ENCODE data around the gene UTP25.
"Not testable (repeated sequence)": the region's sequence is repeated elsewhere in the genome, so short reads cannot be mapped to it uniquely, and the experiment has no call there.

The UTP25 gene

GRCh38 chr1:209876078-209876800, 48.5 kb downstream of the UTP25 start:
- no peak for DNase-seq

GRCh38 chr1:209877087-209877764, 49.5 kb downstream of the UTP25 start:
- no peak for DNase-seq

GRCh38 chr1:209878964-209879363, 51.2 kb downstream of the UTP25 start:
- DNase-seq, result no peak

GRCh38 chr1:209879539-209879938, 51.8 kb downstream of the UTP25 start:
- peak; percentile 50 for DNase-seq

- no peak for DNase-seq
These were observed 52.3 kb downstream of the UTP25 start for GRCh38 chr1:209880031-209880430.

- DNase-seq, result no peak
These were observed 53.8 kb downstream of the UTP25 start for GRCh38 chr1:209881619-209882018.

- no peak for DNase-seq
These were observed 54.5 kb downstream of the UTP25 start for GRCh38 chr1:209882286-209882685.

GRCh38 chr1:209882942-209883340, 55.2 kb downstream of the UTP25 start:
- DNase-seq, result no peak

GRCh38 chr1:209883341-209883971, 55.7 kb downstream of the UTP25 start:
- peak; percentile 78 for DNase-seq

GRCh38 chr1:209884249-209884648, 56.5 kb downstream of the UTP25 start:
- DNase-seq, result peak; percentile 63

GRCh38 chr1:209884665-209885117, 56.9 kb downstream of the UTP25 start:
- peak; percentile 99 for DNase-seq

GRCh38 chr1:209885403-209886218, 57.8 kb downstream of the UTP25 start:
- DNase-seq, result no peak

GRCh38 chr1:209886219-209886536, 58.4 kb downstream of the UTP25 start:
- DNase-seq, result no peak

- DNase-seq, result not testable (repeated sequence)
These were observed 60.7 kb downstream of the UTP25 start for GRCh38 chr1:209888291-209889076.

GRCh38 chr1:209889077-209889418, 61.3 kb downstream of the UTP25 start:
- no peak for DNase-seq

GRCh38 chr1:209890641-209891330, 63.0 kb downstream of the UTP25 start:
- DNase-seq, result peak; percentile 62

GRCh38 chr1:209893751-209894150, 66.0 kb downstream of the UTP25 start:
- no peak for DNase-seq

GRCh38 chr1:209895709-209896108, 67.9 kb downstream of the UTP25 start:
- peak; percentile 85 for DNase-seq

GRCh38 chr1:209896346-209896745, 68.6 kb downstream of the UTP25 start:
- peak; percentile 57 for DNase-seq

- DNase-seq, result not testable (repeated sequence)
These were observed 70.5 kb downstream of the UTP25 start for GRCh38 chr1:209898271-209898670.

GRCh38 chr1:209898851-209899250, 71.1 kb downstream of the UTP25 start:
- DNase-seq, result not testable (repeated sequence)

- no peak for DNase-seq
These were observed 72.2 kb downstream of the UTP25 start for GRCh38 chr1:209899948-209900347.
